IMR-90 (cell line): ENCODE results near the gene NOD1.

Source experiments
- CTCF ChIP-seq: conservative IDR thresholded peaks from 2 replicates; pipeline ENCODE4 v1.5.1; 2012; ENCODE audit warnings: mild to moderate bottlenecking, low read depth, low read length, improper control_type of control experiment
- FOS ChIP-seq: fragments of 150-350 bp; IDR thresholded peaks from 2 replicates; pipeline ENCODE4 v1.6.1; 2016; ENCODE audit warnings: low read depth, low read length

GRCh38 chr7:30467271-30467670 lies 11.3 kb downstream of the NOD1 start:
- TF ChIP-seq CTCF, result no peak
- TF ChIP-seq FOS, result no peak
